NCI-H510A (cell line): ENCODE results near the gene PDGFRB.

ENCODE experiments used
- DNase-seq: peaks from one replicate; lab custom pipeline; 2025; lab: John Stamatoyannopoulos, UW

PDGFRB gene

DNA sequence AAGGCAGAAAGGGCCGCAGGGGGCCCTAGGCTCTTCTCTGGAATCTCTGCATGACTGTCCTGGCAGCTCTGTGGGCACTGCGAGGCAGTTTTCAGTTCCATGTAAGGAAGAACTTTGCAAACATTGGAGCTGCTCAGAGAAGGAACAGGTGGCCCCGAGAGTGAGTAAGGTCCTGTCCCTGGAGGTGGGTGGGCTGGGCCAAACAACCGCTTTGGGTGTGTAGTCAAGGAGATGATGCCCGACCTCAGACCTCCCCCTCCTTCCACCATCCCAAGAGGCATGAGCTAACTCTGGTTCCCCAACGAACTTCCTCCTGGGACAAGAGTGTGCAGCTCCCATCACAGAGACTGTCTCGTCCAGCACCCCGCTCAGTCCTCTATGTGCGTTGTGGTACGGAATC is 89.8 kb downstream of the PDGFRB start:
- DNase-seq, result no peak

DNA sequence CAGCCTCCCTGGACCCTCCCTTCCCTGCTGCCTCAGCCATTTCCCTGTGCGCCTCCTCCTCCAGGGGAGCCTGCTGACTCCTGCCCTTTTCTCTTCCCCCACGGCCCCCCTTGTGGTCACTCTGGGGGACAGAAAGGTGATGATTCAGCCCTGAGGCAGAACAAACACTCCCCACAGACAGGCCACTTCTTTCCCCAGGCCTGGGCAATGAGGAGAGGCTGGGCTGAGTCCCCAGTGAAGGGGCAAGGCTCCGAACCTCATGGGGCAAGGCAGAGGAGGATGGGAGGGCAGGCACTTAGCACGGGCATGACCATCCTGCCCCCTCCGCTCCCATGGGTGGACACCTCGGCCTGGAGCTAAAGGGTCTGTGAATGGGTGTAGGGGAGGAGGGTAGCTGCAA is 90.3 kb downstream of the PDGFRB start:
- DNase-seq, result no peak

DNA sequence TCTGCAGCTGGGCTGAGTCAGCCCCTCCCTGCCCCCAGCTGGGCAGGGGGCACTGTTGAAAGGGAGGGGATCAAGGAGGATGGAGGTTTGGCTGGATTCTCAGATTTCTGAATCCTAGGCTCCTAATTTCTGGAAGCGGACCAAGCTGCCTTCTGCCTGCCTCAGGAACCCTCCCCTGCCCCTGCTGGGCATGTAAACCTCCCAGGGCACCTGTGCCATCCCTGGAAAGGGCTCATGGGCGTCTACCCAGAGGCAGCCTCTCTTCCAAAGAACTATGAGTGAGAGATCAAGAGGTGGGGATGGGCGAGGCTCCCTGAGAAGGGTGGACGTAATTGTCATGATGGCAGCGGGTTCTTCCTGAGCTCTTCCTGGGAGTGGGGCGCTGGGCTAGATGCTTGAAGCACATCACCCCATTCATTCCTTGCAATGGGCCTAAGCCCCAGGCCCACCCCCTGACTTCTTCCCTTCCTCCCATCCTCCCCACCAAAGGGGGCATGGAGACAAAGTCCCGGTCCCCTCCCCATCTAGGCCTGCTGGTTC is 90.9 kb downstream of the PDGFRB start:
- no peak for DNase-seq
